Limb (tissue), 2 donors: ENCODE measurements around the gene POLR3B.
"Not testable (repeated sequence)": the region's sequence is repeated elsewhere in the genome, so short reads cannot be mapped to it uniquely, and the experiment has no call there.

ENCODE experiments used
- DNase-seq, 2 donors: peaks; one replicate each; pipeline ENCODE4 v3.0.0-alpha.2; 2016; ENCODE audit errors: extremely low spot score in 2 of 2

POLR3B gene

DNA sequence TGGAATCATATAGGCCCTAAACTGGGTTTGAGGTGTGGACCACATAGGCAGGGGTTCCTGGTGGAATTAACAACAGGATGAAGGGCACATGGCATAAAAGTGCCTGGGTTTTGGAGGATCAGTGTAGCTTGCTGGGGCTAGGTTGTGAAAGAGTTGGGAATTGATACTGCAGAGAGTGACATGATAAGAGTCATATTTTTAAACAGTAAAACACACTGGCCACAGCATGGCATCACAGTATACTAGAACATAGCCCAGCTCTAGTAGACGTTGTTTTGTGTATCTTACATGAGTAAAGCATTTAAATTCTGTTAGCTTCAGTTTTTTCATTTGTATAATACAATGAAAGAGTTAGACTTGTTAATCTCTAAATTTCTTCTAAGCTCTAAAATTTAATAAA is 102.0 kb downstream of the POLR3B start:
- no peak for DNase-seq

DNA sequence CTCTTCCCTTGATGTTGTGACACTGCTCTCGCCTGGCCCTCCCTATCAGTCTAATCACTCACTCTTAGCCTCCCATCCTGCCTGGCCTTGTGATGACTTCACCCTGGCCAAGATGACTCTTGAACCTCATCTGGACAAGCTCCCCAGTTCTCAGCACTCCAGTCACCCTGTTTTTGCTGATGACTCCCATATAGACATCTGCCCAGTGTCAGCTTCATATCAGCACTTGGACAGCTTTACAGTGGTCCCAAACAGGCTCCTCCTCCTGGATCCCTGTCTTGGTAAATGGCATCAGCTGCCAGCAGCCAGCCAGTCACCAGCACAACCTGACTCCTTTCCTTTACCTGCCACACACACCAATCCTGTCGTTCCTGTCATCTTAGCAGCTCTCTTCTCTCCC is 104.2 kb downstream of the POLR3B start:
- DNase-seq: no peak

DNA sequence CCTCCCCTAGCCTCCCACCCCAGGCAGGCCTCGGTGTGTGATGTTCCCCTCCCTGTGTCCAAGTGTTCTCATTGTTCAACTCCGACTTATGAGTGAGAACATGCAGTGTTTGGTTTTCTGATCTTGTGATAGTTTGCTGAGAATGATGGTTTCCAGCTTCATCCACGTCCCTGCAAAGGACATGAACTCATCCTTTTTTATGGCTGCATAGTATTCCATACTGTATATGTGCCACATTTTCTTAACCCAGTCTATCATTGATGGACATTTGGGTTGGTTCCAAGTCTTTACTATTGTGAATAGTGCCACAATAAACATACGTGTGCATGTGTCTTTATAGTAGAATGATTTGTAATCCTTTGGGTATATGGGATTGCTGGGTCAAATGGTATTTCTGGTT is 108.1 kb downstream of the POLR3B start:
- DNase-seq: not testable (repeated sequence)

DNA sequence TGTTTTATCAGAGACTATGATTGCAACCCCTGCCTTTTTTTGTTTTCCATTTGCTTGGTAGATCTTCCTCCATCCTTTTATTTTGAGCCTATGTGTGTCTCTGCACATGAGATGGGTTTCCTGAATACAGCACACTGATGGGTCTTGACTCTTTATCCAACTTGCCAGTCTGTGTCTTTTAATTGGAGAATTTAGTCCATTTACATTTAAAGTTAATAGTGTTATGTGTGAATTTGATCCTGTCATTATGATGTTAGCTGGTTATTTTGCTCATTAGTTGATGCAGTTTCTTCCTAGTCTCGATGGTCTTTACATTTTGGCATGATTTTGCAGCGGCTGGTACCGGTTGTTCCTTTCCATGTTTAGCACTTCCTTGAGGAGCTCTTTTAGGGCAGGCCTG is 118.1 kb downstream of the POLR3B start:
- not testable (repeated sequence) for DNase-seq

DNA sequence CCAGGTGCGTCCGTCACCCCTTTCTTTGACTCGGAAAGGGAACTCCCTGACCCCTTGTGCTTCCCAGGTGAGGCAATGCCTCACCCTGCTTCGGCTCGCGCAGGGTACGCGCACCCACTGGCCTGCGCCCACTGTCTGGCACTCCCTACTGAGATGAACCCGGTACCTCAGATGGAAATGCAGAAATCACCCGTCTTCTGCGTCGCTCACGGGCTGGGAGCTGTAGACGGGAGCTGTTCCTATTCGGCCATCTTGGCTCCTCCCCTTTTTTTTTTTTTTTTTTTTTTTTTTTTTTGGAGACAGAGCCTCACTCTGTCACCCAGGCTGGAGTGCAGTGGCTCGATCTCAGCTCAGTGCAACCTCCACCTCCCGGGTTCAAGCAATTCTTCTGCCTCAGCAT is 120.1 kb downstream of the POLR3B start:
- DNase-seq: not testable (repeated sequence)

DNA sequence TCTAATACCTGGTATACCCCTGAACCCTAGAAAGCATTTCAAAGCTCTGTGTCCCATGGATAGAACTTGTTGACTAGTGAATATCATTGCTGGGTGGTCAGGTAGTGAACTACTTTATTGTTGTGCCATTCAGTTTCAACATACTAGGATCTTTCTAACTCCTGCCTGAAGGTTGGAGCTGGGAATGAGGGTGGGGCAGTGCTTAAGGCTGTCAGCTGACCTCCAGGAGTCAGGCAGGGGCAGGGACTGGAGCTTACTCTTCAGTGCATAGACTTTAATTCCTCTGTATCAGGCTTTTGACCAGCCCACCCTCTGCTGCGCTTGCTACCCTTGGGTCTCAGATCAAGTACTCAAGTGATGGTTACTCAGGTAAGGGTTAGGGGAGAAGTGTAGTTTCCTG is 122.7 kb downstream of the POLR3B start:
- no peak for DNase-seq

DNA sequence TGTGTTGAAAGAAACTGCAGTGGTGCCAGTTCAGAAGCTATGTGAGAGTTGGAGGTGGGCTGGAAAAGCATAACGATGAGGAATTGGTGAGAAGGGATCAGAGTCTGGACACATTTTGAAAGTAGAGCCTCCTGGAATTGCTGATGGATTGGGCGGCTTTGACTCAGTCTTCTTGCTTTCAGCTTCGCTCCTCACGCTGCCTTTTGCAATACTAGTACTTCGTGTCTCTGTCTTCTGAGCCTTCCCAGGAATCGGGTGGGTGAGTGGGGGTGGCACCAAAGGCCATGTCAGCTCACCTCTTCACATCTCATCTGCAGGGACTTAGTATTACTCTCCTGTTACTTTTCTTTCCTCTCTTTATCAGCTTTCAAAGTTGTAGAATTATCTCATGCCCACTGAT is 123.7 kb downstream of the POLR3B start:
- no peak for DNase-seq

DNA sequence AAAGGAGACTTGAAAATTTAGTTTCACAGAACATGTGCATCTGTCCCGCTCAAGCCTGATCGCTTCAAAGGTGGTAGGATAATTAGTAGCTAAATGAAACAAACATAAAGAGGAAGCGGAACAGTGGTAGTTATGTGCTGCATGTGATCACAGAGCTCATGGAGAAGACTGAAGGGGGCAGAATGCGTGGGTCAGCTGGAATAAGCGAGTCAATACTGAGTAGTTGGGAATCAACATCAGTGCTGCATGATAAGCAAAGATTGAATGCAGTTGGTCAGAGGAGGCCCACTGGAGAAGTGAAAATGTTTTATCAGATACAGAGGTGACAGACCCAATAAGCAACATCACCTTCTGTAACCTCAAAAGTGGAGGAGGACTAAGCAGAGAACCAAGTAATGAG is 130.1 kb downstream of the POLR3B start:
- no peak for DNase-seq

DNA sequence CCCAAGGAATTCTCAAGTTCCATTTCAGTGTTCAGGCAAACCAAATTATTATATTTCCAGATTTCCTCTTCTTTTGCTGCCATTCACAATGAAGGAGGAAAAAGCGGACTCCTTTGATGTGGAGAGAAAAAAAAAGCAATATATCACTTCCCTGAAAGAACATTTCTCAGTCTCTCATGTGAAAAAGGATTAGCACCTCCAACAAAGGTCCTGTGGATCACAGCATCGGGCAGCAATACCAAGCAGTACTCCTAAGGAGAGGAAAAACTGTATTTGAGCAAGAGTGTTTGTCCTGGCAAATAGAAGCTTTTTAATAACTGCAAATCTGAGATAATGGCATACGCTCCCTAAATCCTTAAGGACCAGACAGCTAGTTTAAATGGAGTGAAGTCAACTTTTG is 131.3 kb downstream of the POLR3B start:
- no peak for DNase-seq

DNA sequence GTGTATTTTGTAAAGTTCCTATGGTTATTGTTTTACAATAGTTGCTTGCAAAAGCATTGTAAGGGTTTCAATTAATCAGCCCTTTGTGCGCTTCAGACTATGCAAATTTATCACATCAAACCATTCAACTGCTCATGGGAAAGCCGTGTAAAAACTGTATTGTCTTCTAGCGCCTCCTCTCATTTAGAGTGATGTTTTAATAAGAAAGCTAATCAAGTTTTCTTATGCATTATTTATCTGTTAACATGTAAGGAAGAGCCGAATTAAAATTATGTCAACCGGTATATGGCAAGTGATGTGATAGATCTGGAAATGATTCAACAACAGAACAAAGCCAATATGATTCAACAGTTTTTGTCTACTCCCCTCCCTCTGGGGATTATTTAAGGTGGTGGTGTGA is 132.7 kb downstream of the POLR3B start:
- DNase-seq: no peak

DNA sequence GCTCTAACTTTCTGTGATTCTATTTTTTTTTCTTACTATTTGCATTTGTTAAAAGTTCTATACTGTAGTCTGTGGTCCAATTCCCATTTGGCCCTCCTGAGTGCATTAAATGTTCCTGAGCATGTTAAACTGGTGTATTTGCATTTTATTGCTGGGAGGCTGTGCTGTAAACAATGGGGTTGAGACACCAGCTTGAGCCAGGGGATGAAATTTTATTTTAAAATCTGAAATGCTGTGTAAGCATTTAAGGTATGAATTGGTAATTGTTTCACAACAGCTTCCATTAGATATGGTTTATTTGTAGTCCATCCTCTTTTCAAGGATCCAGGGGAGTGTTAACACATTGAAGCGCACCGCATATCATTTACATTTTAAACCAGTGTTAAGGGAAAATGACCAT is 135.3 kb downstream of the POLR3B start:
- no peak for DNase-seq

DNA sequence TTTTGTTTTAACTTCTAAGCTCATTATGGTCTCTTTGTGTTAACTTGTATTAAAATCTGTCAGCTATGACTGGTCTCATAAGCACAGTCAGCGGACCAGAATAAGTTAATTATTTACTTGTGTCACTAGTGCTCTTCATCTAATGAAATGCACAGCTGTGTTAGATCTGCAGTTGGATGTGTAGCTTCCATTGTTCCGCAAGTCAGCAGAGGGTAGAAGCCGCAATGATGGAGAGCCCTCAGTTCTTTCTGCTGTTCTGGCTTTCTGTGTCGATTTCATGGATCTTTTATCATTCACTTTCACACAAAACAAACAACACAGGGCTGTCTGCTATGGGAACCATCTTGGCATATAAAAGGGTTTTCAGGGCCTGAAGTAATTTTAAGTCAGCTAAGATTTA is 136.0 kb downstream of the POLR3B start:
- DNase-seq: peak; percentile 18 to 29

DNA sequence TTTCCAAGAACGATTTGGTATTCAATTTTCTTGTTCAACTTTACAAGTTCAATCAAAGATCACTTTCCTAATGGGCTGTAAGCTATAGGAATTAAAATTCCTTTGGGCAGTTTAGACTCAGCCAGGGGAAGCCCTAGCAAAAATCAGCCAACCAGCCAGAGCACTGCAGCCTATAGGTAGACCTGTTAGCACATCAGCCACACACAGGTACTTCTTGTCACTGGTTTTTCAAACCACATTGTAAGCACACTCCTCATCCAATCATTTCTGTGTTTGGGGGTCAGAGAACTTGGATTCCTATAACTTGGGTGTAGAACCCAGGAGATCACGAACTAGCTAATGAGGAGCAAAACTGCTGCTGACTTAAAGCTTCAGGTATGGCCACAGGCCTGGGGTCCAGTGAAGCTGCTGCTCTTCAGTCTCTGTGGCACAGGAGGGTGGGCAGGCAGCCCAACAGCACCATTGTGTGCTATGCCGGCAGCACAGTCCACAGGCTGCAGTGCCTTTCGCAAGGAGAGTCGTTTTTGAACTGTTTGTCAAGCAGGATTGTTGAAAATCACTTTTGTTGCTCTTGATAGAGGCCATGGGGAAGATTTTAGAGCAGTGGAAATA is 137.9 kb downstream of the POLR3B start:
- DNase-seq: no peak

DNA sequence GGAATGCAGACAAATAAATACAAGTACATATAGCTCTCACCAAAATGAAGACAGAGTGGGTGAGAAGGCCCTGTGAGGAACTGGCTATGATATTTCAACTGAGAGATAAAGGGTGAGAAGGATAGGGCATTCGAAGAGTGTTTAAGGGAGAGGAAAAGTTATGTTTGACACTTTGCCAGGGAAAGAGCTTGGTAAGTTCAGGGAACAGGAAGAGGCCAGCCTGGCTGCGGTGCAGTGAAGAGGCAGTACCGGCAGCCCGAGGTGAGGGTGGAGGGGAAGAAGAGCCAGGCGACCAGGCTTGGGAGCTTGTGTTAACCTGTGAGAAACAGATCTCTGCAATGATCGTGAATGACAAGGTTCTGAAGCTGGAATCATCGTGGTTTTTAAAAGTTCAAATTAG is 140.5 kb downstream of the POLR3B start:
- DNase-seq: no peak

DNA sequence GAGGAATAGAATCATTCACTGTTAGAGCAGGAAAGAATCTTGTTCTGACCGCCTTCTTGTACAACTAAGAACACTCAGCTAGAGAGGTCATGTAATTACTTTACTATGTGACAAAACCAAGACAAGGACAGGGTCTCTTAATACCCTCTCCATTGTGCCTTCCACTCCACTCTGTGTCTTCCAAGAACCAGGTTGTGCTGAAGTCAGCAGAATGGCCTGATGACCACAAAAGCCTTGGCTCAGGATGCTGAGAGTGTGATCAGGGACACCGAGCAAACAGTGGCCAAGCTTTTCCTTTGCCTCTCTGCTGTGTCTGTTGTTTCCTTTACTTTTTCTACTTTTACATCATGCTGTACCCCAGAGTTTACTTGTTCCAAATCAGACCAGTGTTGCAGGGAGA is 142.1 kb downstream of the POLR3B start:
- no peak for DNase-seq

DNA sequence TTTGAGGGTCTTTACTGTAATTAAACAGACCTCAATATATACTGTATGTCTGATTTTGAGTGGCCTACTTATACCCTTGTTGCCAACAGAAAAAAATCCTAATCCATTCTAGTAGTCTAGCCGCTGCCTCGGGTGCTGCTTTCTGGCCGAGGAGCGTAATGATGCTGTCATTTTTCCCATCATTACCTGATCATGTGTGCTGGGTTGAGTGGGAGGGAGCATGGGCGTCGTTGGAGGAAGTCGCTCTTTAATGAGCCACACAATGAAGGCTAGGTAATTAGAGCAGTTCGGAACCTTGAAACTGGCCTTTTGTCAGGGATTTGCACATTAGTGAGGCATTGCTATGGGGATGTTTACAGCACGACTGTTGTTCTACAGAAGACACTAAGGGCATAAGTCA is 149.1 kb downstream of the POLR3B start:
- DNase-seq: no peak

DNA sequence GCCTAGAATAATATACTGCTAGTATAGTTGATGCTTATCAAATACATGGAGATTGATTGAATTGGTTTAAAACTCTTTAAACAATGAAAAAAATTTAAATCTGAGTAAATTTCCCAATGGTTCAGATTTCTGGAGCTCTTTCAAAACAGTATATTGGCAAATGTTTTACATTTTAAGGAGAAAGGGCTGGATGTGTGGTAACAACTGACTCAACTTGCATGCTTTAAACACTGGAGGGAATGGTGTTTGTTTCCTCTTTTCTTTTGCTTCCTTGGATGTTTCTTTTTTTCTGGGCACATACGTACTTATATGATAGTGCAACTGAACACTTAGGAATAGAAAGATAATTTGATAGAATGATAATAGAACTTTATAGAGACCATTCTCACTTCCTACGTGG is 151.4 kb downstream of the POLR3B start:
- no peak for DNase-seq

DNA sequence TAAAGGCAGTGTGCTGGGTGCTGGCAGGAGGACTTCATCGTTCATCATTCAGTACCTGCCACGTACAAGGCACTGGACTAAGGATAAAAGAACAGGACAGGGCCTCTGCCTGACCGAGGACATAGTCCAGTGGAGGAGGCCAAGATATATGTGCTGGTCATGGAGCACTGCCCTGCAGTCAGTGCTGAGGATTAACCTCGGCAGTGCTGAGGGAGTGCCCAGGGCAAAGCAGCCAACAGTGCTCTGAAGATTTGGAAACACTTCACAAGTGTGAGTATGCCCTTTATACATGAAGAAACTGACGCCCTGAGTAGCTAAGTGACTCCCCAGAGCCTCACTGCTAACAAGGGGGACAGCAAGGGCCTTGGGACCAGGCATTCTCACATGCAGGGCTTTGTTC is 153.8 kb downstream of the POLR3B start:
- no peak for DNase-seq

DNA sequence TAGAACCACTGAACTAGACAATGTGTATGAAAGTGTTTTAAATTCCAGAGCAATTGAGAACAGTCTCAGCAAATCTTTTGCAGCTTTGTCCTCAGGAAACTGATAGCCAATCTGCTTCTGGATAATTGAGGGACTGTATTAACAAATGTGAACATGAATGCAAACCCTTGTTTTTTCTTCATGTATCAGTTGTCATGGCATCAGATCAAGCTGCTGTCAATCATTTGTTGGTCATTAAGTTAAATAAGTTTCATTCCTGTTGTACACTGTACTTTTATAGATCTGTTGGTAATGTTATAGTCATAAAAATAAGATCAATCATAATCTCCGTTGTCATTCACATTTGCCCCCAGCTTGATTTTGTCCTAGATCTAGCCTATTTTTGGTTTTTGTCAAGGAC is 159.8 kb downstream of the POLR3B start:
- DNase-seq: no peak

DNA sequence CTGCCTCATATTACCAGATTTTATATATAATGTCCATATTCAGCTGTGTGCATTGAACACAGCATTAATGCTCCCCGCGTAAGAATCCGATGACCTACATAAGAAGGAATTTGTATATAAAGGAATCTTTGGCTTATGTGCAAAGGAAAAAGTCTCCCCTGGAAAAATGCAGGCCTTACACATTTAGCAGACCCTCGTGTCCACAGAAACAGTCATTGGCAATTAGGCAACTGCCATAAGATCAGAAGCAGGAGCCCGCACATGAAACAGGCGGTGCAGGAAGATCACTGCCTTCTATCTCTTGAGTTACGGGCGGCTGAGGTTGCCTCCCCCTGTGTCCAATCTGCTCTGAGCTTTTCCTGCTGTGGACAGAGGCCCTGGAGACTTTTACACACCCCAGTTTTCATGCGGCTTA is 162.1 kb downstream of the POLR3B start:
- peak; percentile 42 to 45 for DNase-seq

DNA sequence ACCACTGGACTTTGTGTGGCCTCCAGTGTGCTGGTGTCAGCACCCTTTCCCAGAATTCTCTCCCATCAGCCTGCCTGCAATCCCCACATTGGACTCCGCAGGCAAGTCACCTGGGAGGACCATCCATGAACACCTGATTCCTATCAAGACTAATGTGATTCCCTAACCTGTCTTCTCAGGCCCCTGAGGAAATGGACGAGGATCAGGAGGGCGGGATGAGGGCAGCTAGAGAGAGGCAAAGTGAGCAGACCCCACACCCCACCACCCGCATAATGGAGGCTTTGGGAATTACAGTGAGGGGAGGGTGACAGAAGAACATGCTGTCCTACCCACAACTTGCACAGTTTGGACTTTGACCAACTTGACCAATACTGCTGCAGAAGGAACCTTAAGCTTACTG is 164.4 kb downstream of the POLR3B start:
- DNase-seq: no peak

DNA sequence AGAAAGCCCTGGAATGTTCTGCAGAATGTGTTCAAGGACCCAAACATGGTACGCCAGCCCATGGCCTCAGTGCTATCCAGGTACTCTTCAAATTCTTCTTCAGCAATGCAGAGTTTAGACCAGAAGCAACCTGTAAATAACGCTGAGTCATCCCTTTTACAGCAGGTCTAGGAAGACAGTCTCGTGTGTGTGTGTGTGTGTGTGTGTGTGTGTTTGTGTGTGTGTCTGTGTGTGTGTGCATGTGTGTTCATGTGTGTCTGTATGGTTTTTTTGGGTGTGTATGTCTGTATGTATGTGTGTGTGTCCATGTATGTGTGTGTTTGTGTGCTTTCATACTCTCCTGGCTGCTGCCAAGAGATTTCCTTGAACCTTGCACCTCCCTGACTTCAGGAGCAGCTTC is 165.2 kb downstream of the POLR3B start:
- no peak for DNase-seq

DNA sequence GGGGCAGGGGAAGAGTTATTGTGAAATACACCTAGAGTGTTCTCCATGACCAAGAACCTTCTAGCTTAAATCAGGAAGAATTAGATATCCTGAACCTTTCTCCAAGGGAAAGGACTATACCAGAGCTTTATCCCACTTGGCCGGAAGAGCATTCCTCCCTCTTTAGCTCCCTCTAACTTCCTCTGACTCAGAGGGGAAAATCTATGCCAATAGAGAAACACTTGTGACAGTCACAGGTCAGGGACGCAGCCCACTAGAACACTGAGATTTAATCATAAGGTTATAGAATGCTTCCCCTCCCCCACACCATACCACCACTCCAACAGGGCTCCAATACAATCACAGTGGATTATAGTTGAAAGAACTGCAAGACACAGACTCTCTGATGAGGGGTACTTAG is 169.8 kb downstream of the POLR3B start:
- no peak for DNase-seq

DNA sequence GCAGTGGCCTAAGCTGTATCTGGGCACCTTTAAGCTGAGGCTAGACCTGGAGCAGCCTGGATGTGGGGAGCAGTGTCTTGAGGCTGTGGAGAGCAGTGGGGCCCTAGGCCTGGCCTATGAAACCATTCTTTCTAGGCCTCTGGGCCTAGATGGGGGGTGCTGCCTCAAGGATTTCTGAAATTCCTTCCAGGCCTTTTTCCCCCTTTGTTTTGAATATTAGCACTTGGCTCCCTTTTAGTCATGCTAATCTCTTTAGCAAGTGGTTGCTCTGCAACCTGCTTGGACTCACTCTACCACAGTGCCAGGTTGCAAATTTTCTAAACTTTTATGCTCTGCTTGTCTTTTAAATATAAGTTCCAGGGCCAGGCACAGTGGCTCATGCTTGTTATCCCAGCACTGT is 183.7 kb downstream of the POLR3B start:
- DNase-seq: no peak
